H9 (cell line): ENCODE measurements around the gene MED27. TPM values are rescaled to one million over a fixed set of nuclear protein-coding genes. Genes with fewer than 3 reads are reported as not detected.

ENCODE experiments used
- DNase-seq: peaks from one replicate; pipeline ENCODE4 v3.0.0-alpha.2; 2017
- H2AFZ ChIP-seq: one replicate; pipeline ENCODE4 v1.6.1; 2013; ENCODE audit warnings: mild to moderate bottlenecking, low read length, control low read depth, moderate library complexity
- H2AK5ac ChIP-seq: 2 replicates; pipeline ENCODE4 v1.6.1; 2013; ENCODE audit warnings: low read length, control low read depth, mixed read lengths; ENCODE audit not compliant: insufficient read length
- H2BK120ac ChIP-seq: one replicate; pipeline ENCODE4 v1.6.1; 2013; ENCODE audit warnings: low read depth, mild to moderate bottlenecking, low read length, control low read depth, inconsistent platforms; ENCODE audit not compliant: poor library complexity, severe bottlenecking
- H2BK12ac ChIP-seq: 2 replicates; pipeline ENCODE4 v1.6.1; 2013; ENCODE audit warnings: low read length, control low read depth, mixed read lengths, low read depth; ENCODE audit not compliant: insufficient read length
- H2BK15ac ChIP-seq: 2 replicates; pipeline ENCODE4 v1.6.1; 2013; ENCODE audit warnings: low read depth, low read length, control low read depth
- H2BK20ac ChIP-seq: one replicate; pipeline ENCODE4 v1.6.1; 2013; ENCODE audit warnings: low read depth, mild to moderate bottlenecking, low read length, control low read depth, inconsistent platforms; ENCODE audit not compliant: poor library complexity, severe bottlenecking
- H2BK5ac ChIP-seq: 2 replicates; pipeline ENCODE4 v1.6.1; 2013; ENCODE audit warnings: low read length, control low read depth, mixed read lengths; ENCODE audit not compliant: insufficient read length
- H3K14ac ChIP-seq: 2 replicates; pipeline ENCODE4 v1.6.1; 2013; ENCODE audit warnings: low read length, control low read depth; ENCODE audit not compliant: insufficient read depth
- H3K18ac ChIP-seq: 2 replicates; pipeline ENCODE4 v1.6.1; 2013; ENCODE audit warnings: low read depth, mild to moderate bottlenecking, mixed read lengths, low read length, control low read depth; ENCODE audit not compliant: insufficient read length
- H3K23ac ChIP-seq: 2 replicates; pipeline ENCODE4 v1.6.1; 2013; ENCODE audit warnings: low read length, control low read depth, mixed read lengths, low read depth; ENCODE audit not compliant: insufficient read length
- H3K23me2 ChIP-seq: 2 replicates; pipeline ENCODE4 v1.6.1; 2013; ENCODE audit warnings: low read depth, mild to moderate bottlenecking, mixed read lengths, low read length, control low read depth; ENCODE audit not compliant: insufficient read length, poor library complexity, severe bottlenecking
- H3K27ac ChIP-seq: 2 replicates; pipeline ENCODE4 v1.5.1; 2013; ENCODE audit warnings: low read length, control low read depth, mixed read lengths, low read depth; ENCODE audit not compliant: insufficient read length
- H3K27me3 ChIP-seq: 2 replicates; pipeline ENCODE4 v1.6.1; 2013; ENCODE audit warnings: low read length, control low read depth, inconsistent platforms; ENCODE audit not compliant: insufficient read depth
- H3K4ac ChIP-seq: 2 replicates; pipeline ENCODE4 v1.6.1; 2013; ENCODE audit warnings: low read depth, mild to moderate bottlenecking, control low read depth, inconsistent platforms, low read length, moderate library complexity
- H3K4me1 ChIP-seq: 2 replicates; pipeline ENCODE4 v1.6.1; 2013; ENCODE audit warnings: low read length, control low read depth, inconsistent platforms; ENCODE audit not compliant: insufficient read depth
- H3K4me2 ChIP-seq: 2 replicates; pipeline ENCODE4 v1.6.1; 2013; ENCODE audit warnings: low read length, control low read depth, mixed read lengths; ENCODE audit not compliant: insufficient read length, insufficient read depth
- H3K56ac ChIP-seq: 2 replicates; pipeline ENCODE4 v1.6.1; 2013; ENCODE audit warnings: low read depth, mild to moderate bottlenecking, mixed read lengths, low read length, control low read depth; ENCODE audit not compliant: insufficient read length
- H3K79me1 ChIP-seq: 2 replicates; pipeline ENCODE4 v1.6.1; 2013; ENCODE audit warnings: low read depth, mild to moderate bottlenecking, moderate library complexity, low read length, control low read depth, inconsistent platforms; ENCODE audit not compliant: insufficient read depth, poor library complexity, severe bottlenecking
- H3K79me2 ChIP-seq: 2 replicates; pipeline ENCODE4 v1.6.1; 2013; ENCODE audit warnings: low read length, control low read depth, inconsistent platforms; ENCODE audit not compliant: insufficient read depth
- H3K9ac ChIP-seq: 2 replicates; pipeline ENCODE4 v1.6.1; 2013; ENCODE audit warnings: low read length, control low read depth, mixed read lengths; ENCODE audit not compliant: insufficient read length; ENCODE audit errors: extremely low read depth
- H3K9me3 ChIP-seq: one replicate; pipeline ENCODE4 v1.6.1; 2013; ENCODE audit warnings: low read depth, low read length, inconsistent platforms; ENCODE audit not compliant: control insufficient read depth
- H3T11ph ChIP-seq: one replicate; pipeline ENCODE4 v1.6.1; 2013; ENCODE audit warnings: mild to moderate bottlenecking, low read length, control low read depth, inconsistent platforms
- H4K20me1 ChIP-seq: one replicate; pipeline ENCODE4 v1.6.1; 2013; ENCODE audit not compliant: control insufficient read depth, insufficient read length, insufficient read depth
- H4K5ac ChIP-seq: 2 replicates; pipeline ENCODE4 v1.6.1; 2013; ENCODE audit warnings: low read depth, mild to moderate bottlenecking, mixed read lengths, low read length, control low read depth; ENCODE audit not compliant: insufficient read length
- H4K8ac ChIP-seq: replicated peaks from 2 replicates; pipeline ENCODE4 v1.6.1; 2013; ENCODE audit warnings: low read length, control low read depth, mixed read lengths, low read depth; ENCODE audit not compliant: insufficient read length
- H4K91ac ChIP-seq: 2 replicates; pipeline ENCODE4 v1.6.1; 2013; ENCODE audit warnings: low read depth, mild to moderate bottlenecking, moderate library complexity, mixed read lengths, low read length, control low read depth; ENCODE audit not compliant: insufficient read length
- H3K27ac Mint-ChIP-seq, 3 experiments: 2 replicates in 2 of 3; 3 replicates in 1 of 3; pipeline ENCODE4 v1.8.0; 2020 to 2021; ENCODE audit warnings: mixed read lengths in 3 of 3, mild to moderate bottlenecking in 1 of 3, moderate library complexity in 1 of 3
- H3K27me3 Mint-ChIP-seq: 2 replicates; pipeline ENCODE4 v1.8.0; 2021; ENCODE audit warnings: low read depth, mild to moderate bottlenecking, moderate library complexity, mixed read lengths
- H3K36me3 Mint-ChIP-seq, 3 experiments: 2 replicates in 2 of 3; 3 replicates in 1 of 3; pipeline ENCODE4 v1.8.0; 2020 to 2021; ENCODE audit warnings: low read depth in 3 of 3, mixed read lengths in 3 of 3; ENCODE audit not compliant: insufficient read depth in 1 of 3
- H3K4me1 Mint-ChIP-seq, 2 experiments: 2 replicates each; pipeline ENCODE4 v1.8.0; 2020; ENCODE audit warnings: mixed read lengths in 2 of 2
- H3K4me3 Mint-ChIP-seq, 2 experiments: 2 replicates in 1 of 2; 3 replicates in 1 of 2; pipeline ENCODE4 v1.8.0; 2020 to 2021; ENCODE audit warnings: mild to moderate bottlenecking in 2 of 2, mixed read lengths in 2 of 2, moderate library complexity in 1 of 2
- H3K9me3 Mint-ChIP-seq, 2 experiments: 2 replicates in 1 of 2; 3 replicates in 1 of 2; pipeline ENCODE4 v1.8.0; 2020; ENCODE audit warnings: mild to moderate bottlenecking in 2 of 2, mixed read lengths in 2 of 2, moderate library complexity in 1 of 2
- WGBS: extraction: QIAGEN DNeasy Blood & Tissue Kit; methylation state at CpG from one replicate; pipeline ENCODE4 v1.1.7; 2013; ENCODE audit warnings: missing lambda C conversion rate, low lambda C conversion rate, mixed read lengths; ENCODE audit not compliant: insufficient read length; ENCODE audit errors: extremely low coverage; 5-methylcytosine and 5-hydroxymethylcytosine counted together
- total RNA-seq: library from RNA; stranded (reverse); gene quantifications from 2 replicates; pipeline ENCODE4 v1.2.1, GENCODE V29; 2021
- TF ChIP-seq, protein P1 (sequence below): fragments of 200-600 bp; sonication (generic); conservative IDR thresholded peaks from 3 replicates; pipeline ENCODE4 v1.8.0; 2021; ENCODE audit warnings: antibody characterized with exemption, mild to moderate bottlenecking

The MED27 gene
- total RNA-seq, 1 experiment from 2014 or later, result 33.5 TPM

DNA sequence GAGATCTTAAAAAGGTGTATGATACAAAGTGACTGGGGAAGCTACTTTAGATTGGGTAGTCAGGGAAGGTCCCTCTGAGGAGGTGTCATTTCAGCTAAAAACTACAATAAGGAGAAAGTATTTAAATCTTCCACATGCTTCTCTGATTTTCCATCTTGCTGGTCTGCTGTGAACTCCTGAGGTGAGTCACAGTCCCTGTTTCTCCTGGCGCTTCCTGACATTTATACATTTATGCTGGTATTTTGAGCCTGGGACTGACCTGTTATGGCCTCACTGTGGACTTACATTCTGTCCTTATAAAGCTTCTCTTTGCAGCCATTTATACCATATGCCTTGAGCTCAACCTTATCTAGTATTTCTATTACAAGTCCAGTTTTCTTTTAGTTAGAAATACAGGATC, 95.1 kb downstream of the MED27 start:
- no peak overlapping the region for H2BK5ac ChIP-seq
- no peak overlapping the region for H3K27ac ChIP-seq
- H4K8ac ChIP-seq, result no peak overlapping the region
- Mint-ChIP-seq H3K27ac (no peak overlapping the region), H3K4me3 (no peak overlapping the region), H3K9me3 (no peaks in the 10 kb centered on the region), H3K4me1 (peaks cover 14 to 29% of the 10 kb centered on the region in 2 experiments), H3K27me3 (no peaks in the 10 kb centered on the region), H3K36me3 (no peaks in the 10 kb centered on the region)
- no peaks in the 10 kb centered on the region for H3K9me3 ChIP-seq
- no peak overlapping the region for H3K9ac ChIP-seq
- H3K56ac ChIP-seq, result no peak overlapping the region
- no peak overlapping the region for H4K91ac ChIP-seq
- no peaks in the 10 kb centered on the region for H3K27me3 ChIP-seq
- no peak overlapping the region for H3K4ac ChIP-seq
- H3K23me2 ChIP-seq, result no peaks in the 10 kb centered on the region
- no peaks in the 10 kb centered on the region for H3K79me1 ChIP-seq
- WGBS, result no CpG with 5 or more reads among the region's 1 CpG
- TF ChIP-seq, protein P1, sequence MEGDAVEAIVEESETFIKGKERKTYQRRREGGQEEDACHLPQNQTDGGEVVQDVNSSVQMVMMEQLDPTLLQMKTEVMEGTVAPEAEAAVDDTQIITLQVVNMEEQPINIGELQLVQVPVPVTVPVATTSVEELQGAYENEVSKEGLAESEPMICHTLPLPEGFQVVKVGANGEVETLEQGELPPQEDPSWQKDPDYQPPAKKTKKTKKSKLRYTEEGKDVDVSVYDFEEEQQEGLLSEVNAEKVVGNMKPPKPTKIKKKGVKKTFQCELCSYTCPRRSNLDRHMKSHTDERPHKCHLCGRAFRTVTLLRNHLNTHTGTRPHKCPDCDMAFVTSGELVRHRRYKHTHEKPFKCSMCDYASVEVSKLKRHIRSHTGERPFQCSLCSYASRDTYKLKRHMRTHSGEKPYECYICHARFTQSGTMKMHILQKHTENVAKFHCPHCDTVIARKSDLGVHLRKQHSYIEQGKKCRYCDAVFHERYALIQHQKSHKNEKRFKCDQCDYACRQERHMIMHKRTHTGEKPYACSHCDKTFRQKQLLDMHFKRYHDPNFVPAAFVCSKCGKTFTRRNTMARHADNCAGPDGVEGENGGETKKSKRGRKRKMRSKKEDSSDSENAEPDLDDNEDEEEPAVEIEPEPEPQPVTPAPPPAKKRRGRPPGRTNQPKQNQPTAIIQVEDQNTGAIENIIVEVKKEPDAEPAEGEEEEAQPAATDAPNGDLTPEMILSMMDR, result no peak
- no peak overlapping the region for H2BK20ac ChIP-seq
- no peak overlapping the region for H3K18ac ChIP-seq
- H4K5ac ChIP-seq, result no peak overlapping the region
- DNase-seq, result no peak
- no peak overlapping the region for H3T11ph ChIP-seq
- no peak overlapping the region for H2AFZ ChIP-seq
- H3K79me2 ChIP-seq, result no peaks in the 10 kb centered on the region
- H2AK5ac ChIP-seq, result no peak overlapping the region
- no peak overlapping the region for H3K23ac ChIP-seq
- H3K4me1 ChIP-seq, result peaks cover 3% of the 10 kb centered on the region; the same call in 1 of the 2 replicates
- H3K14ac ChIP-seq, result no peak overlapping the region
- no peak overlapping the region for H3K4me2 ChIP-seq
- H2BK12ac ChIP-seq, result no peak overlapping the region
- no peak overlapping the region for H2BK120ac ChIP-seq
- H2BK15ac ChIP-seq, result no peak overlapping the region
- peaks cover 2% of the 10 kb centered on the region for H4K20me1 ChIP-seq
